NCI-H2081 (cell line): ENCODE measurements around the gene NANP.
"Not testable (repeated sequence)": the region's sequence is repeated elsewhere in the genome, so short reads cannot be mapped to it uniquely, and the experiment has no call there.

Experiments used
- DNase-seq, 2 experiments: peaks; one replicate each; lab custom pipeline; 2025; lab: John Stamatoyannopoulos, UW

NANP gene

GRCh38 chr20:25623736-25624499 lies at the start of gene NANP:
TSS of gene NANP (minus strand) at chr20:25624014. CDS start at chr20:25623948, 66 bp downstream.
- DNase-seq: peak; percentile 97 to 98

- DNase-seq: no peak
Observed at GRCh38 chr20:25672659-25673235, 48.9 kb upstream of the NANP start.

- no peak for DNase-seq
Observed at GRCh38 chr20:25669826-25670422, 46.1 kb upstream of the NANP start.

GRCh38 chr20:25668446-25668845 lies 44.6 kb upstream of the NANP start:
- DNase-seq: no peak

- no peak for DNase-seq
Observed at GRCh38 chr20:25659999-25660398, 36.2 kb upstream of the NANP start.

GRCh38 chr20:25654487-25654886 lies 30.7 kb upstream of the NANP start:
- no peak for DNase-seq

- not testable (repeated sequence) for DNase-seq
Observed at GRCh38 chr20:25652866-25653265, 29.1 kb upstream of the NANP start.

- no peak for DNase-seq
Observed at GRCh38 chr20:25644814-25645213, 21.0 kb upstream of the NANP start.

GRCh38 chr20:25643716-25644115 lies 19.9 kb upstream of the NANP start:
- DNase-seq: no peak

- DNase-seq: no peak
Observed at GRCh38 chr20:25637247-25637646, 13.4 kb upstream of the NANP start.

GRCh38 chr20:25632940-25633790 lies 9.4 kb upstream of the NANP start:
- DNase-seq: no peak

GRCh38 chr20:25630615-25631014 lies 6.8 kb upstream of the NANP start:
- not testable (repeated sequence) for DNase-seq

- DNase-seq: no peak
Observed at GRCh38 chr20:25629816-25630499, 6.1 kb upstream of the NANP start.

GRCh38 chr20:25626779-25627178 lies 3.0 kb upstream of the NANP start:
- no peak for DNase-seq

GRCh38 chr20:25624500-25624939 lies 706 bp upstream of the NANP start:
- DNase-seq: no peak

GRCh38 chr20:25623225-25623735 lies 534 bp downstream of the NANP start:
- peak in 1 of 2 experiments; percentile 22 for DNase-seq

- DNase-seq: no peak
Observed at GRCh38 chr20:25622450-25623224, 1.2 kb downstream of the NANP start.

- no peak for DNase-seq
Observed at GRCh38 chr20:25622049-25622448, 1.8 kb downstream of the NANP start.

- no peak for DNase-seq
Observed at GRCh38 chr20:25619514-25619913, 4.3 kb downstream of the NANP start.

- DNase-seq: no peak
Observed at GRCh38 chr20:25608774-25609173, 15.0 kb downstream of the NANP start.
